ENCODE results near the gene TLCD4. TPM values are rescaled to one million over a fixed set of nuclear protein-coding genes. Genes with fewer than 3 reads are reported as not detected.

Gene TLCD4
- total and polyA plus RNA-seq, 2 of the 13 experiments (the other 11 are each of a cell fraction or from before 2014, with no cell fraction given) = 4.7 to 14.5 TPM

GRCh38 chr1:95117207-95118066 is at the start of gene TLCD4 (continued):
- TF ChIP-seq ZNF646 (CRISPR knock-in tag; IDR thresholded peaks at IDR 0.05) (0 out of 2 replicates have a peak, but pooled peaks have one; percentile 0), TP53 (CRISPR knock-in tag; conservative IDR thresholded peaks at IDR 0.05) (no peak), ZNF550 (CRISPR knock-in tag; IDR thresholded peaks at IDR 0.05; ENCODE audit: borderline replicate concordance) (no peak), PRDM15 (CRISPR knock-in tag; IDR thresholded peaks at IDR 0.05) (peak; percentile 79), TBL1XR1 (IDR thresholded peaks at IDR 0.05; ENCODE audit: borderline replicate concordance, low read length, partially characterized antibody) (peak; percentile 24), ZNF326 (CRISPR knock-in tag; IDR thresholded peaks at IDR 0.05; ENCODE audit: borderline replicate concordance) (no peak), ZNF775 (CRISPR knock-in tag; IDR thresholded peaks at IDR 0.05; ENCODE audit: borderline replicate concordance) (no peak), BCL3 (CRISPR knock-in tag; IDR thresholded peaks at IDR 0.05) (peak; percentile 18; the same call in 1 of the 2 replicates), CHCHD3 (CRISPR knock-in tag; IDR thresholded peaks at IDR 0.05) (no peak), ZNF746 (CRISPR knock-in tag; IDR thresholded peaks at IDR 0.05) (no peak), SALL2 (CRISPR knock-in tag; IDR thresholded peaks at IDR 0.05) (no peak), MAZ (IDR thresholded peaks at IDR 0.05; ENCODE audit: borderline replicate concordance, low read depth, low read length) (no peak), MAZ (CRISPR knock-in tag; IDR thresholded peaks at IDR 0.05; ENCODE audit: low read depth) (peak; percentile 66; the same call in 1 of the 2 replicates), ZNF770 (CRISPR knock-in tag; IDR thresholded peaks at IDR 0.05) (peak; percentile 12; the same call in 1 of the 2 replicates)
